ENCODE results near the gene P2RY6.

The P2RY6 gene

DNA sequence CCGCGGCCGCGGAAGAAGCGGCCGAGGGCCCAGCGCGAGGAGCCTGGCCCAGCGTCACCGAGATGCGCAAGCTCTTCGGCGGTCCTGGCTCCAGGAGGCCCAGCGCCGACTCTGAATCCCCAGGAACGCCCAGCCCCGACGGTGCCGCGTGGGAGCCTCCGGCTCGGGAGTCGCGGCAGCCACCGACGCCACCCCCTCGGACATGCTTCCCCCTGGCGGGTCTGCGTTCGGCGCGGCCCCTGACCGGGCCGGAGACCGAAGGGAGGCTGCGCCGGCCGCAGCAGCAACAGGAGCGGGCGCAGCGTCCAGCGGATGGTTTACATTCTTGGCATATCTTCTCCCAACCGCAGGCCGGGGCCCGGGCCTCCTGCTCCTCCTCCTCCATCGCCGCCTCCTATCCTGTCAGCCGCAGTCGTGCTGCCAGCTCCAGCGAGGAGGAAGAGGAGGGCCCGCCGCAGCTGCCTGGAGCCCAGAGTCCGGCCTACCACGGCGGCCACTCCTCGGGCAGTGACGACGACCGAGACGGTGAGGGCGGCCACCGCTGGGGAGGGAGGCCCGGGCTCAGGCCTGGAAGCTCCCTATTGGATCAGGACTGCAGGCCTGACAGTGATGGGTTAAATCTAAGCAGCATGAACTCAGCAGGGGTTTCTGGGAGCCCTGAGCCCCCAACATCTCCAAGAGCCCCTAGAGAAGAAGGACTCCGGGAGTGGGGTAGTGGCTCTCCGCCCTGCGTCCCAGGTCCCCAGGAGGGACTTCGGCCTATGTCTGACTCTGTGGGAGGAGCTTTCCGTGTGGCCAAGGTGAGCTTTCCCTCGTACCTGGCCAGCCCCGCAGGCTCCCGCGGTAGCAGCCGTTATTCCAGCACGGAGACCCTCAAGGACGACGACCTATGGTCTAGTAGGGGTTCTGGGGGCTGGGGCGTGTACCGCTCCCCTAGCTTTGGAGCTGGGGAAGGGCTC lies 37.1 kb downstream of the P2RY6 start:
- no peak overlapping the region for H2AFZ ChIP-seq (ENCODE audit: low read depth, low read length)
- H3K4me3 ChIP-seq (ENCODE audit: low read length), result peak overlapping the region; percentile 60
- H3K9me3 ChIP-seq (ENCODE audit: low read length), result peaks cover 1% of the 10 kb centered on the region
- H3K36me3 ChIP-seq (ENCODE audit: insufficient read depth, low read length), result peaks cover 8% of the 10 kb centered on the region
- peaks cover 61% of the 10 kb centered on the region for H3K4me1 ChIP-seq (ENCODE audit: insufficient read depth, low read length)
- no peaks in the 10 kb centered on the region for H3K27me3 ChIP-seq (ENCODE audit: insufficient read depth, low read length)

DNA sequence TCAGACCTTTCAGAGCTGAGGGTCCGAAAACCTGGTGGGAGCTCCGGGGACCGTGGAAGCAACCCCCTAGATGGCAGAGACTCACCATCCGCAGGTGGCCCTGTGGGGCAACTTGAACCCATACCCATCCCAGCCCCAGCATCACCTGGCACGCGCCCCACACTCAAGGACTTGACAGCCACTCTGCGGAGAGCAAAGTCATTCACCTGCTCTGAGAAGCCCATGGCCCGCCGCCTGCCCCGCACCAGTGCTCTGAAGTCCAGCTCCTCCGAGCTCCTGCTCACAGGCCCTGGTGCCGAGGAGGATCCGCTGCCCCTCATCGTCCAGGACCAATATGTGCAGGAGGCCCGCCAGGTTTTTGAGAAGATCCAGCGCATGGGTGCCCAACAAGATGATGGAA lies 37.9 kb downstream of the P2RY6 start:
- Histone ChIP-seq H3K27me3 (ENCODE audit: insufficient read depth, low read length) (no peaks in the 10 kb centered on the region), H3K9me3 (ENCODE audit: low read length) (peaks cover 1% of the 10 kb centered on the region), H3K4me1 (ENCODE audit: insufficient read depth, low read length) (peaks cover 70% of the 10 kb centered on the region), H3K36me3 (ENCODE audit: insufficient read depth, low read length) (peaks cover 10% of the 10 kb centered on the region), H2AFZ (ENCODE audit: low read depth, low read length) (no peak overlapping the region), H3K4me3 (ENCODE audit: low read length) (peak overlapping the region; percentile 60)

DNA sequence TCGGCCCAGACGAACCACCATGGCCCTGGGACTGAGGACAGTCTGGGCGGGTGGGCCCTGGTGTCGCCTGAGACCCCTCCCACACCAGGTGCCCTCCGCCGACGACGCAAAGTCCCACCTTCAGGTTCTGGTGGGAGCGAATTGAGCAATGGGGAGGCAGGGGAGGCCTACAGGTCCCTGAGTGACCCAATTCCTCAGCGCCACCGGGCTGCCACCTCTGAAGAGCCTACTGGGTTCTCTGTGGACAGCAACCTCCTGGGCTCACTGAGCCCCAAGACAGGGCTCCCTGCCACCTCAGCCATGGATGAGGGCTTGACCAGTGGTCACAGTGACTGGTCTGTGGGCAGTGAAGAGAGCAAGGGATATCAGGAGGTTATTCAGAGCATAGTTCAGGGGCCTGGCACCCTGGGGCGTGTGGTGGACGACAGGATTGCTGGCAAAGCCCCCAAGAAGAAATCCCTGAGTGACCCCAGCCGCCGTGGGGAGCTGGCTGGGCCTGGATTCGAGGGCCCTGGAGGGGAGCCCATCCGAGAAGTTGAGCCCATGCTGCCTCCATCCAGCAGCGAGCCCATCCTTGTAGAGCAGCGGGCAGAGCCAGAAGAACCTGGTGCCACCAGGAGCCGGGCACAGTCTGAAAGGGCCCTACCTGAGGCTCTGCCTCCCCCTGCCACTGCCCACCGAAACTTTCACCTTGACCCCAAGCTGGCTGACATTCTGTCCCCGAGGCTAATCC lies 38.7 kb downstream of the P2RY6 start:
- Histone ChIP-seq H2AFZ (ENCODE audit: low read depth, low read length) (no peak overlapping the region), H3K9me3 (ENCODE audit: low read length) (peaks cover 1% of the 10 kb centered on the region), H3K4me3 (ENCODE audit: low read length) (no peak overlapping the region), H3K27me3 (ENCODE audit: insufficient read depth, low read length) (no peaks in the 10 kb centered on the region), H3K36me3 (ENCODE audit: insufficient read depth, low read length) (peaks cover 13% of the 10 kb centered on the region), H3K4me1 (ENCODE audit: insufficient read depth, low read length) (peaks cover 73% of the 10 kb centered on the region)

DNA sequence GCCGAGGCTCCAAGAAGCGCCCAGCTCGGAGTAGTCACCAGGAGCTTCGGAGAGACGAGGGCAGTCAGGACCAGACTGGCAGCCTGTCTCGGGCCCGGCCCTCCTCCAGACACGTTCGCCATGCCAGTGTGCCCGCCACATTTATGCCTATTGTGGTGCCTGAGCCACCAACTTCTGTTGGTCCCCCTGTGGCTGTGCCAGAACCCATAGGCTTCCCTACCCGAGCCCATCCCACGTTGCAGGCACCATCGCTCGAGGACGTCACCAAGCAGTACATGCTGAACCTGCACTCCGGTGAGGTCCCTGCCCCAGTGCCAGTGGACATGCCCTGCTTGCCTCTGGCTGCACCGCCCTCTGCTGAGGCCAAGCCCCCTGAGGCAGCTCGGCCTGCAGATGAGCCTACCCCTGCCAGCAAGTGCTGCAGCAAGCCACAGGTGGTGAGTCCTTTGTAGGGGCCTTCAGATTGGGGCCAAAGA lies 39.3 kb downstream of the P2RY6 start:
- H3K27me3 ChIP-seq (ENCODE audit: insufficient read depth, low read length), result no peaks in the 10 kb centered on the region
- peaks cover 13% of the 10 kb centered on the region for H3K36me3 ChIP-seq (ENCODE audit: insufficient read depth, low read length)
- no peak overlapping the region for H2AFZ ChIP-seq (ENCODE audit: low read depth, low read length)
- peaks cover 1% of the 10 kb centered on the region for H3K9me3 ChIP-seq (ENCODE audit: low read length)
- peak overlapping the region; percentile 31 for H3K4me3 ChIP-seq (ENCODE audit: low read length)
- H3K4me1 ChIP-seq (ENCODE audit: insufficient read depth, low read length), result peaks cover 73% of the 10 kb centered on the region

DNA sequence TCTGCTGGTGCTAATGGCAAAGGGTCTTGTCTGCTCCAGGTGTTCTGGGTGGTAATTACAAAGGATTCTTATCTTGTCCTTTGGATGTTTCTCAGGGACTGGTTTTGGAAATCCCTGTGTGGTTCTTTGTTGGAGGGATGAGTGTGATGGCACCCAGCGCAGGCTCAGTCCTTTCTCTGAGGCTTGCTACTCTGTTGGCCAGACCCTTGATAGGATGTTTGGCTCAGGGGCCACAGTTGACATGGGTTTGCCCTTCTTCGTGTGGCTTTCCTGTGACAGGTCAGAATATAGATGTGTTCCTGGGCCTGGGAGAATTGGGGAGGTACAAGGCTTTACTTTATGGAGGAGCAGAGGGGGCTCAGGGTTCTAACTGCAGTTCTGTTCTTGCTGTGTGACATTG lies 39.9 kb downstream of the P2RY6 start:
- peaks cover 15% of the 10 kb centered on the region for H3K36me3 ChIP-seq (ENCODE audit: insufficient read depth, low read length)
- peak overlapping the region; percentile 31 for H3K4me3 ChIP-seq (ENCODE audit: low read length)
- peaks cover 68% of the 10 kb centered on the region for H3K4me1 ChIP-seq (ENCODE audit: insufficient read depth, low read length)
- peaks cover 1% of the 10 kb centered on the region for H3K9me3 ChIP-seq (ENCODE audit: low read length)
- no peaks in the 10 kb centered on the region for H3K27me3 ChIP-seq (ENCODE audit: insufficient read depth, low read length)
- no peak overlapping the region for H2AFZ ChIP-seq (ENCODE audit: low read depth, low read length)

DNA sequence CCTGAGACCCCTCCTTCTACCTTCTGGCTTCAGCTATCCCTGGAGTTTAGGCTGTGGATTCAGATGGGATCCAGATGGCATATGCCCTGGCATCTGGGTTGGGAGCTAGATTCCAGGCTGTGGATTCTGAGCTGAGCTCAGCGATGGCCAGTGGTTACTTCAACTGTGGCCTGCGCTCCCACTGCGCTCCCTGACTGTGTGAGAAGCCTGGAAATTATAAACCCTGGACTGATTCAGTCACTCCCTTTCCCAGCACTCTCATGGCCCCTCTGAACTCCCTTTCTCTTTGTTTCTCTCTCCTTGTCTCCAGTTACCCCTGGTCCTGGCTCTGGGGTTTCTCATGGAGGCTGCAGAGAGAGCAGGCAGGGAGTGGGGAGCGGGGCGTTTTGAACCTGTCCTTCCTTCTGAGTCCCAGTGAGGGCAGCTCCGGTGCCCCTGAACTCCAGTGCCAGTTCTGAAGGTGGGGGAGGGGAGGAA lies 40.8 kb downstream of the P2RY6 start:
- Histone ChIP-seq H3K36me3 (ENCODE audit: insufficient read depth, low read length) (peaks cover 15% of the 10 kb centered on the region), H3K9me3 (ENCODE audit: low read length) (peaks cover 1% of the 10 kb centered on the region), H3K27me3 (ENCODE audit: insufficient read depth, low read length) (no peaks in the 10 kb centered on the region), H3K4me3 (ENCODE audit: low read length) (peak overlapping the region; percentile 31), H3K4me1 (ENCODE audit: insufficient read depth, low read length) (peaks cover 64% of the 10 kb centered on the region), H2AFZ (ENCODE audit: low read depth, low read length) (no peak overlapping the region)

DNA sequence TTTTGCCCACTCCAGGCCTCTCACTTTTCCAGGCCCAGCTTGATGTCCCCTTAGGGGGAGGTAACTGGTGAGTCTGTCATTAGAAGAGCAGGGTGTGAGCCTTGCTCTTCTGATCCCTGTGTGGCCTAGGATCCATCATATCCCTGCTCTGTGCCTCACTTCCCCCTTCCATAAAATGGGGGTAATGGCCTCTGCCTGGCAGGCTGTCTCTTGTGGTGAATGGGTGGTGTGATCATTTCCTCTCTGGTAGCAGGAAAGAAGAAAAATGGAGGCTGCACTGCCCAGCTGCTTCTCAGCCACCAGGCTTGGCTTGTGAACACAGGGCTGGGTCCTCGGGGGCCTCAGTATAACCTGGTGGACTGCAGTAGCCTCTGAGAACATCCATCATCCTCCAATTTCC lies 41.5 kb downstream of the P2RY6 start:
- Histone ChIP-seq H3K36me3 (ENCODE audit: insufficient read depth, low read length) (peaks cover 17% of the 10 kb centered on the region), H3K4me1 (ENCODE audit: insufficient read depth, low read length) (peaks cover 64% of the 10 kb centered on the region), H3K9me3 (ENCODE audit: low read length) (peaks cover 1% of the 10 kb centered on the region)

DNA sequence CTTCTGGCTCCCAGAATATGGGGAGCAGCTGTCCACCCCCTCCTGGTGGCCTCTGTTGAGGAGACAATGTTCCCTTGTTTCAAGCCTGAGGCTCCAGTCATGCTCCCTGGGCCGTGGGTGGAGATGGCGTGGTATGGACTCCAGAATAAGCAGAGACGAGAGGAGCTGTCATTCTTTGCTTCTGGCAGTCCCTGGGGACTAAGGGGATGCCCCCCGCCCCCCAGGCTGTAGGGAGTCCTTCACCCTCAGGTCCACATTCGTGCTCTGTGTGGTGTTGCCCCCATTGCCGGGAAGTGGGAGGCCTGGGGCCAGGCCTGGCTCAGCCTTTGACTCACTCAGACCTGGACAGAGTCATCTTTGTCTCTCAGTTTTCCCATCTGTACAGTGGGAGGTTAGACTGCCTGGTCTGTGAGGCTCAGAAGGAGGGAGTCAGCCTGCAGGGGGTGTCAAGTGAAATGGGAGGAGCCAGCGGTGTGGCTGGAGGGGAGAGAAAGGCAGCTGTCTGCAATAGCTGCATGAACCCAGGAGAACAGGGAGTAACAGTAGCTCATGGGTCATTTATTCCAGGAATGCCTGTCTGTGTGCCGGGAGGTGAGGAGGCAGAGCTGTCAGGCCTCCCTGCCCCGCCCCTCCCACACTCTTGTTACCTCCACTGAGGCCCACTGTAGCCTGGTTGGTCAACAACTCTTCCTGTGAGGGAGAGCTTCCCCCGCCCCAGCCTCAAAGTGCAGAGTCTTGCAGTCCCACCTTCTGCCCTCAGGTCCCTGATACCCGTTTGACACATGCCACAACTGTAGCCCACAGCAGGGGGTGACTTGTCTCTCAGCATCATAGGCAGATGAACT lies 42.2 kb downstream of the P2RY6 start:
- H3K9me3 ChIP-seq (ENCODE audit: low read length), result peaks cover 1% of the 10 kb centered on the region
- H3K4me3 ChIP-seq (ENCODE audit: low read length), result no peak overlapping the region
- peaks cover 60% of the 10 kb centered on the region for H3K4me1 ChIP-seq (ENCODE audit: insufficient read depth, low read length)

More for the DNA sequence above, 41.5 kb downstream of the P2RY6 start:
- H3K4me3 ChIP-seq (ENCODE audit: low read length), result no peak overlapping the region
- H2AFZ ChIP-seq (ENCODE audit: low read depth, low read length), result no peak overlapping the region
- no peaks in the 10 kb centered on the region for H3K27me3 ChIP-seq (ENCODE audit: insufficient read depth, low read length)

DNA sequence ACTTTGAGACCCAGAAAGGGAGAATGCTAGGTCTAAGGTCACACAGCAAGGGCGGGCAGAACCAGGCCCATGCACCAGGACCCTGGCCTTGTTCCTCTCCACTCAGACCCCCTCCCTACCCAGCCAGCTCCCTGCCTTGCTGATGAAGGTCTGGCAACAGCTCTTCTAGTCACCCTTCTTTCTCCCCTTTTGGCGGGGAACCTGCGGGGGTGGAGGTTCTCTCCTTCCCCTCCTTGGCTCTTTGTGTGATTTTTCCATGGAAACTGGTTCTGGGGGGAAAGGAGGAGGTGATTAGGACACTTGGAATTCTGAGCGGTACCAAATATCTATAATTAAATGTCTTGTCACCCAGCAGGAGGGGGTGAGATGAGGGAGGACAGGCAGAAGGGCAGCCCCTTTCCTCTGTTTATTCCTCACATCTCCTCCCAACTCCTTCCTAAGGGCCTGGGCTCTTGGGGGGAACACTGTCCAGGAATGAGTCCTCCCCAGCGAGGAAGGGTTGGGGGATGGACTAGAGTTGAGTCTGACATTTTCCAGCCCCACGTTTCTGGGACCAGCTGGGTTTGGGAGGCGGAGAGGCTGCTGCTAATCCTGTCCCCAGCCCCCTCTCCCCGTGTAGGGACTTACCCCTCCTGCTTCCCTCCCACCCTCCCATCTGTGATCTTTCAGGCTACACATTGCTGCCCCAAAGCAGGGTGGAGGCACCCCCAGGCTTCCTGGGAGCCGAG lies 43.3 kb downstream of the P2RY6 start:
- H3K9me3 ChIP-seq (ENCODE audit: low read length), result peaks cover under 1% of the 10 kb centered on the region
- no peaks in the 10 kb centered on the region for H3K27me3 ChIP-seq (ENCODE audit: insufficient read depth, low read length)
- H3K4me3 ChIP-seq (ENCODE audit: low read length), result no peak overlapping the region
- peaks cover 49% of the 10 kb centered on the region for H3K4me1 ChIP-seq (ENCODE audit: insufficient read depth, low read length)
- no peak overlapping the region for H2AFZ ChIP-seq (ENCODE audit: low read depth, low read length)
- peaks cover 14% of the 10 kb centered on the region for H3K36me3 ChIP-seq (ENCODE audit: insufficient read depth, low read length)

More for the DNA sequence above, 42.2 kb downstream of the P2RY6 start:
- Histone ChIP-seq H3K27me3 (ENCODE audit: insufficient read depth, low read length) (no peaks in the 10 kb centered on the region), H3K36me3 (ENCODE audit: insufficient read depth, low read length) (peaks cover 18% of the 10 kb centered on the region), H2AFZ (ENCODE audit: low read depth, low read length) (no peak overlapping the region)

DNA sequence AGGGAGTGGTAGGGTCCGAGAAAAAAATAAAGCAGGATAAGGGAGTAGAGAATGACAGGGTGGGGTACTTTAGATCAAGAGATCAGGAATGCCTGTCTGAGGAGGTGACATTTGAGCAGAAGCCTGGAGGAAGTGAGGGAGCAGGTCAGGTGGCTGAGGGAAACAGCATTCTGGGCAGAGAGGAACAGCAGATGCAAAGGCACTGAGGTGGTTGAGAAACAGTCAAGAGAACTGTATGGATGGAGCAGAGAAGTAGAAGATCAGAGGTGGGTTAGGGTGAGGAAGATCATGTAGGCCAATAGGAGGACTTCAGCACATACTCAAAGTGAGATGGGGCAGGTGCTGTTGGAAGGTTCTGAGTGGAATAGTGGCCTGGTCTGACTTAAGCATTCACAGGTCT lies 44.3 kb downstream of the P2RY6 start:
- peaks cover 13% of the 10 kb centered on the region for H3K36me3 ChIP-seq (ENCODE audit: insufficient read depth, low read length)
- H3K27me3 ChIP-seq (ENCODE audit: insufficient read depth, low read length), result no peaks in the 10 kb centered on the region
- no peaks in the 10 kb centered on the region for H3K9me3 ChIP-seq (ENCODE audit: low read length)
- H3K4me3 ChIP-seq (ENCODE audit: low read length), result no peak overlapping the region
- H2AFZ ChIP-seq (ENCODE audit: low read depth, low read length), result no peak overlapping the region
- H3K4me1 ChIP-seq (ENCODE audit: insufficient read depth, low read length), result peaks cover 41% of the 10 kb centered on the region

DNA sequence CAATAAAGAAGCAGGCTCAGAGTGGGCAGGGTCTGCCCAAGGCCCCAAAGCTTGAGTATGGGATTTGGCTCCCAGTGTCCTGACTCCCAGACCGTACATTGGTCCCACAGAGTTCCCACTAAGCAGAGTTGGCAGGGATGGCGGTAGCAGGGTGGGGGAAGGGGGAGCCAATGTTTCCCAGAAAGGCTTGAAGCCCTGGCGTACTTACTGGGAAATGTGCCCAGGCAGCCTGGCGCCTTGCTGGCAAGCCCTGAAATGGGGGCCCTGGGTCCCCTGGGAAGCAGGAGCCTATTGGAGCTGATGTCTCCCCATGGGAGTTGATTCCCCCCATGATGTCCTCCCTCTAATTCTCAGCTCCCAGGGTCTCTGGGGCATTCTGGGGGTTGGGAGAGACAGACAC lies 45.2 kb downstream of the P2RY6 start:
- H3K4me1 ChIP-seq (ENCODE audit: insufficient read depth, low read length), result peaks cover 41% of the 10 kb centered on the region
- H3K4me3 ChIP-seq (ENCODE audit: low read length), result no peak overlapping the region
- peaks cover 13% of the 10 kb centered on the region for H3K36me3 ChIP-seq (ENCODE audit: insufficient read depth, low read length)
- no peaks in the 10 kb centered on the region for H3K27me3 ChIP-seq (ENCODE audit: insufficient read depth, low read length)
- no peak overlapping the region for H2AFZ ChIP-seq (ENCODE audit: low read depth, low read length)
- H3K9me3 ChIP-seq (ENCODE audit: low read length), result no peaks in the 10 kb centered on the region

DNA sequence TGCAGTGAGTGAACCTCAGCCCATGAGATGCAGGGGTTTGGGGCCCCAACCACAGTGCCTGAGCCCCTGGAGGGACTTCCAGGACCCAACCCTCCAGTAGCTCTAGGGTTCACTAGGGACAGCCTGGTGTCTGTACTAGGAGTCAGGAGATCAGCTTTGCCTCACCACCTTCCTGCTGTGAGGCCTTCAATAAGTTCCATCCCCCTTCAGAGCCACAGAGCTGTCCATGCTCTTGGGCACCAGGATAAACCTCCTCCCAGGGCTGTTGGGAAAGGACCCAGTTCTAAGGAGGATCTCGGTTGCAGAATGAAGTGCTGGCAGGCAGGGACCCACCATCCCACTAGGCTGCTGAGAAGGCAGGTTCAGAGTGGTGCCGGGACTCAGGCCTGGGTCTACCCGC lies 45.7 kb downstream of the P2RY6 start:
- no peak overlapping the region for H2AFZ ChIP-seq (ENCODE audit: low read depth, low read length)
- H3K4me1 ChIP-seq (ENCODE audit: insufficient read depth, low read length), result peaks cover 41% of the 10 kb centered on the region
- H3K4me3 ChIP-seq (ENCODE audit: low read length), result no peak overlapping the region
- no peaks in the 10 kb centered on the region for H3K27me3 ChIP-seq (ENCODE audit: insufficient read depth, low read length)
- peaks cover 13% of the 10 kb centered on the region for H3K36me3 ChIP-seq (ENCODE audit: insufficient read depth, low read length)
- H3K9me3 ChIP-seq (ENCODE audit: low read length), result no peaks in the 10 kb centered on the region
